GM12878 (cell line): ENCODE data around the gene AP5Z1. TPM values are rescaled to one million over a fixed set of nuclear protein-coding genes. Genes with fewer than 3 reads are reported as not detected.

Experiments used
- ATAC-seq: fragments of 200-7000 bp; cut with Tn5 transposase; 3 replicates; pipeline ENCODE4 v1.9.1; 2020; ENCODE audit warnings: mild to moderate bottlenecking, moderate library complexity
- BruUV-seq: library from RNA; stranded (reverse); fragments of 400-500 nt; replicated peaks from 2 replicates; lab custom pipeline; 2021; lab: Mats Ljungman, UMichigan
- CTCF ChIA-PET: fragments of 300-600 bp; sonication (Branson Sonifier 250); formaldehyde crosslinking; extraction: SDS; loops from one replicate; lab custom pipeline; 2021; ENCODE audit warnings: inconsistent platforms; lab: Yijun Ruan, JAX
- POLR2A ChIA-PET: fragments of 350-600 bp; formaldehyde crosslinking; extraction: SDS; loops from one replicate; lab custom pipeline; 2021; ENCODE audit warnings: inconsistent platforms; lab: Charles Lee
- RAD21 ChIA-PET: fragments of 300-600 bp; sonication (Branson Sonifier 250); formaldehyde crosslinking; loops from one replicate; lab custom pipeline; 2023; ENCODE audit warnings: antibody characterized with exemption; ENCODE audit not compliant: unreplicated experiment; lab: Charles Lee
- SMC1A ChIA-PET: fragments of 300-600 bp; sonication (Branson Sonifier 250); formaldehyde crosslinking; loops from one replicate; lab custom pipeline; 2023; ENCODE audit not compliant: unreplicated experiment, uncharacterized antibody; lab: Charles Lee
- DNase-seq: peaks from one replicate; pipeline ENCODE4 v3.0.0-alpha.2; 2011; ENCODE audit warnings: low read depth, low spot score
- FAIRE-seq: peaks from 3 replicates; lab custom pipeline; 2011; peaks lifted over from hg19 to GRCh38; lab: Jason Lieb, UNC
- H2AFZ ChIP-seq: 2 replicates; pipeline ENCODE4 v1.6.0; 2011; ENCODE audit warnings: low read depth, low read length, control low read depth; ENCODE audit not compliant: control insufficient read depth
- H3K27ac ChIP-seq: 2 replicates; pipeline ENCODE4 v1.5.1; 2011; ENCODE audit warnings: control low read depth; ENCODE audit not compliant: control insufficient read depth, insufficient read depth
- H3K27me3 ChIP-seq, 2 experiments: replicated peaks in 1 of 2; 2 replicates each; pipeline versions ENCODE4 v1.6.0 to v1.6.1; 2011; ENCODE audit warnings: low read length in 1 of 2; ENCODE audit not compliant: control insufficient read depth in 2 of 2, insufficient read depth in 2 of 2
- H3K36me3 ChIP-seq, 2 experiments: 2 replicates each; pipeline ENCODE4 v1.5.1; 2011; ENCODE audit warnings: low read length in 1 of 2; ENCODE audit not compliant: control insufficient read depth in 2 of 2, insufficient read depth in 2 of 2
- H3K4me1 ChIP-seq: 2 replicates; pipeline ENCODE4 v1.6.1; 2011; ENCODE audit warnings: mild to moderate bottlenecking, low read length, moderate library complexity, mixed read lengths; ENCODE audit not compliant: control insufficient read depth, insufficient read depth
- H3K4me2 ChIP-seq: 2 replicates; pipeline ENCODE4 v1.6.0; 2011; ENCODE audit warnings: control low read depth; ENCODE audit not compliant: control insufficient read depth, insufficient read depth
- H3K4me3 ChIP-seq: fragments of 200-600 bp; sonication (generic); 2 replicates; pipeline ENCODE4 v1.5.1; 2016
- H3K79me2 ChIP-seq: 2 replicates; pipeline ENCODE4 v1.6.0; 2011; ENCODE audit warnings: low read length; ENCODE audit not compliant: control insufficient read depth, insufficient read depth
- H3K9ac ChIP-seq: 2 replicates; pipeline ENCODE4 v1.8.0; 2011; ENCODE audit warnings: low read length, control low read depth, mixed read lengths; ENCODE audit not compliant: control insufficient read depth, insufficient read depth
- H3K9me3 ChIP-seq: replicated peaks from 3 replicates; pipeline ENCODE4 v1.5.1; 2011; ENCODE audit warnings: mild to moderate bottlenecking, low read length; ENCODE audit not compliant: control insufficient read depth, insufficient read depth
- H4K20me1 ChIP-seq: 2 replicates; pipeline ENCODE4 v1.6.0; 2011; ENCODE audit not compliant: control insufficient read depth, insufficient read depth
- BHLHE40 ChIP-seq, 2 experiments: fragments of 450-650 bp in 1 of 2; IDR thresholded peaks; 2 replicates each; pipeline ENCODE4 v1.6.1; 2011 to 2017; ENCODE audit warnings: low read depth in 2 of 2, borderline replicate concordance in 1 of 2, improper control_type of control experiment in 1 of 2, low read length in 1 of 2, mild to moderate bottlenecking in 1 of 2
- CHD4 ChIP-seq: fragments of 200-600 bp; sonication (generic); IDR thresholded peaks from 2 replicates; pipeline ENCODE4 v1.6.1; 2016; ENCODE audit warnings: mild to moderate bottlenecking
- EP300 ChIP-seq, 2 experiments: fragments of 150-350 bp in 1 of 2; IDR thresholded peaks; 2 replicates each; pipeline ENCODE4 v1.6.1; 2011 to 2012; ENCODE audit warnings: low read depth in 2 of 2, low read length in 2 of 2, borderline replicate concordance in 1 of 2, improper control_type of control experiment in 1 of 2, inconsistent platforms in 1 of 2; ENCODE audit not compliant: control insufficient read depth in 1 of 2
- FOXM1 ChIP-seq: IDR thresholded peaks from 2 replicates; pipeline ENCODE4 v1.6.1; 2012; ENCODE audit warnings: low read depth, mild to moderate bottlenecking, inconsistent platforms, low read length, moderate library complexity
- GABPA ChIP-seq: IDR thresholded peaks from 2 replicates; pipeline ENCODE4 v1.6.1; 2014; ENCODE audit warnings: antibody characterized with exemption, low read depth, mild to moderate bottlenecking, inconsistent platforms
- KAT2A ChIP-seq: conservative IDR thresholded peaks from 2 replicates; pipeline ENCODE4 v1.6.1; 2011; ENCODE audit warnings: low read depth, low read length; ENCODE audit not compliant: control insufficient read depth
- KDM1A ChIP-seq: fragments of 200-600 bp; sonication (generic); IDR thresholded peaks from 2 replicates; pipeline ENCODE4 v1.6.1; 2016; ENCODE audit warnings: borderline replicate concordance
- MXI1 ChIP-seq: fragments of 150-350 bp; IDR thresholded peaks from 2 replicates; pipeline ENCODE4 v1.6.1; 2011; ENCODE audit warnings: low read depth, mild to moderate bottlenecking, inconsistent platforms, low read length, improper control_type of control experiment
- MYB ChIP-seq: fragments of 150-350 bp; IDR thresholded peaks from 2 replicates; pipeline ENCODE4 v1.6.1; 2014; ENCODE audit warnings: mild to moderate bottlenecking, low read depth, low read length, borderline replicate concordance
- NFYA ChIP-seq: IDR thresholded peaks from 2 replicates; pipeline ENCODE4 v1.6.1; 2011; ENCODE audit warnings: low read depth, mild to moderate bottlenecking, low read length, improper control_type of control experiment, borderline replicate concordance
- NR2C1 ChIP-seq: fragments of 450-650 bp; IDR thresholded peaks from 2 replicates; pipeline ENCODE4 v1.6.1; 2017; ENCODE audit warnings: antibody characterized with exemption, mild to moderate bottlenecking, moderate library complexity
- RAD51 ChIP-seq: fragments of 450-650 bp; IDR thresholded peaks from 2 replicates; pipeline ENCODE4 v1.6.1; 2016; ENCODE audit warnings: moderate library complexity, mild to moderate bottlenecking, inconsistent platforms
- RB1 ChIP-seq: fragments of 450-650 bp; formaldehyde crosslinking; IDR thresholded peaks from 2 replicates; pipeline ENCODE4 v1.6.1; 2017; ENCODE audit warnings: mild to moderate bottlenecking, borderline replicate concordance
- TBL1XR1 ChIP-seq: IDR thresholded peaks from 2 replicates; pipeline ENCODE4 v1.6.1; 2012; ENCODE audit warnings: low read depth, low read length, improper control_type of control experiment
- TCF7 ChIP-seq: IDR thresholded peaks from 2 replicates; pipeline ENCODE4 v1.6.1; 2014; ENCODE audit warnings: antibody characterized with exemption, borderline replicate concordance
- ZZZ3 ChIP-seq: IDR thresholded peaks from 2 replicates; pipeline ENCODE4 v1.6.1; 2011; ENCODE audit warnings: low read depth; ENCODE audit not compliant: control insufficient read depth, insufficient read length
- WGBS: methylation state at CpG from one replicate; pipeline ENCODE4 v1.1.6; 2016; ENCODE audit warnings: low lambda C conversion rate; ENCODE audit not compliant: insufficient replicate concordance, insufficient coverage; ENCODE audit errors: missing lambda C conversion rate; 5-methylcytosine and 5-hydroxymethylcytosine counted together
- in situ Hi-C: fragments of 300-500 bp; cut with MboI; formaldehyde crosslinking; loops from 9 replicates; pipeline ENCODE4 v1.14.3; 2018; ENCODE audit warnings: mixed read lengths
- intact Hi-C: fragments of 100-400 bp; cut with micrococcal nuclease; formaldehyde crosslinking; loops from one replicate; pipeline ENCODE4 v1.14.2; 2022; ENCODE audit not compliant: unreplicated experiment
- polyA plus RNA-seq, 11 experiments: library from polyadenylated mRNA; depleted of rRNA in 4 of 11; unstranded in 6 of 11; stranded (reverse) in 5 of 11; fragments of >200 nt; fragmentation: Nextera tagmentation in 4 of 11; fragmentation: Illumina TruSeq in 1 of 11; extraction: Ambion mirVana in 4 of 11; extraction: Trizol in 1 of 11; gene quantifications; 1 replicate in 1 of 11; 2 replicates in 10 of 11; pipeline versions ENCODE4 v1.2.1 to v1.2.3, GENCODE V29; 2011 to 2016; ENCODE audit warnings: inconsistent platforms in 2 of 11, missing spikeins in 2 of 11, low read depth in 1 of 11
- total RNA-seq, 4 experiments: library from RNA; depleted of rRNA in 3 of 4; stranded (reverse); fragments of >200 nt in 3 of 4; fragmentation: Illumina TruSeq in 1 of 4; extraction: Trizol in 1 of 4; gene quantifications; 2 replicates each; pipeline versions ENCODE4 v1.2.1 to v1.2.3, GENCODE V29; 2013 to 2021
- TF ChIP-seq, protein P1 (sequence below): fragments of 450-650 bp; IDR thresholded peaks from 2 replicates; pipeline ENCODE4 v1.6.1; 2016; ENCODE audit warnings: mild to moderate bottlenecking

Gene AP5Z1
- total and polyA plus RNA-seq, 10 of the 15 experiments (the other 5 are each of a cell fraction or from before 2014, with no cell fraction given) = 0.37 to 43.4 (median 19.4) TPM

DNA sequence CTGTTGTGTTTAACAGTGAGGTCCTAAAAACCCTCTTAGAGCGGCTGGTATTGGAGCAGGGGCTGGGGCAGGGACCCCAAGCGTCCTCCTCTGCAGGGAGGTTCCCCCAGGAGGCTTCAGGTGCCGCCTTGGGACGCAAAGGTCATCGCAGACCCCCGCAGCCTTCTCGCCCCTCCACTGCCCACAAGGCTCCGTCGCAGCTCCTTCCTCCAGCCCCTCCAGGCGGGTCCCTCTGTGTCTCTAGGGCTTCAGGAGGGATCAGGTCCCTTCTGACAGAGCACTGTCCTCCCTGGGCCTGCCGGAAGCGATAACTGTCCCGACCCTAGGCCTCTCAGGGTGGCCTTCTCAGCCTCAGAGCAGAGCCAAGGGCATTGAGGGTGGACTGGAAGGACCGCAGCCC is 26.1 kb upstream of the AP5Z1 start:
- ChIA-PET RAD21 (no interaction called here), SMC1A (interaction anchor here (0.6 kb wide), 1 partner anchor 37 kb away, joined by 3 read pairs; no protein-coding TSS in a partner anchor), POLR2A (no interaction called here), CTCF (interaction anchor here (0.6 kb wide), 1 partner anchor 23 kb away, joined by 3 read pairs; no protein-coding TSS in a partner anchor)
- Histone ChIP-seq H2AFZ (no peak overlapping the region), H3K9ac (no peak overlapping the region), H3K9me3 (no peaks in the 10 kb centered on the region), H4K20me1 (no peaks in the 10 kb centered on the region), H3K27me3 (no peaks in the 10 kb centered on the region), H3K4me1 (peaks cover 41% of the 10 kb centered on the region), H3K27ac (no peak overlapping the region), H3K36me3 (peaks cover 14 to 16% of the 10 kb centered on the region in 2 experiments; a peak in 3 of 4 replicates), H3K4me3 (no peak overlapping the region), H3K79me2 (peaks cover 14% of the 10 kb centered on the region), H3K4me2 (no peak overlapping the region)
- ATAC-seq (no peak), FAIRE-seq (no peak), DNase-seq (no peak)
- BruUV-seq = no TSS peak
- intact Hi-C loops (no loop called here), in situ Hi-C loops (no loop called here)
- WGBS = 100% methylated on average over 11 of the region's 14 CpGs
- no peak for TF ChIP-seq NFYA
- no peak for TF ChIP-seq MYB
- no peak for TF ChIP-seq GABPA
- no peak for TF ChIP-seq RB1
- TF ChIP-seq EP300 (IDR thresholded peaks at IDR 0.05; ENCODE audit: borderline replicate concordance in 1 of 2, control insufficient read depth in 1 of 2, low read depth in 2 of 2, low read length in 2 of 2) = no peak
- TF ChIP-seq FOXM1 = no peak

DNA sequence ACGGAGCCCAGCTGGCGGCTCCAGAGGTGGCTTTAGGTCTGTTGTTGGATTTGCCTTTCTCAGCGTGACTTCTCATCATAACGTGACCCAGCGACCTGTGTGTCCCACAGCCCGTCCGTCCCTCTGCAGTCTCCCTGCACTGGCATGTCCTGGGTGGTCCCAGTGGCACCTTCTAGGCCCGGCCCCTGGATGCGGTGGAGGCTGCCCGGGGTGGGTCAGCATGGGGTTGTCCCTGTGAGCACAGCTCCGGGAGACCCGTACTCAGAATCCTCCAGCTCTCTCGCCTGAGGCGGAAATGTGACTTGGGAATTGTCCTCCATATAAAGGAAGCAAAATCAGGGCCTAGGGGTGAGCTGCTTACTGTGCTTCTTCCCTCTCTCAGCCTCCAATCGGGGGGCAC is 25.6 kb upstream of the AP5Z1 start:
- Histone ChIP-seq H2AFZ (no peak overlapping the region), H3K27ac (no peak overlapping the region), H4K20me1 (no peaks in the 10 kb centered on the region), H3K9me3 (no peaks in the 10 kb centered on the region), H3K27me3 (no peaks in the 10 kb centered on the region), H3K4me1 (peaks cover 36% of the 10 kb centered on the region), H3K36me3 (peaks cover 16 to 17% of the 10 kb centered on the region in 2 experiments; a peak in 3 of 4 replicates), H3K4me2 (no peak overlapping the region), H3K79me2 (peaks cover 14% of the 10 kb centered on the region), H3K4me3 (no peak overlapping the region), H3K9ac (no peak overlapping the region)
- ChIA-PET POLR2A (no interaction called here), RAD21 (no interaction called here), CTCF (interaction anchor here (0.6 kb wide), 2 partner anchors 65 to 1549 kb away, joined by 3 to 4 read pairs; no protein-coding TSS in a partner anchor), SMC1A (interaction anchor here (0.6 kb wide), 1 partner anchor 37 kb away, joined by 3 read pairs; no protein-coding TSS in a partner anchor)
- no peak for DNase-seq
- BruUV-seq = no TSS peak
- no peak for FAIRE-seq
- no peak for ATAC-seq
- 96% methylated on average over 15 of the region's 15 CpGs for WGBS
- in situ Hi-C loops (loop anchor here (5.0 kb wide), 1 partner anchor 62 kb away; no protein-coding TSS in a partner anchor), intact Hi-C loops (no loop called here)
- TF ChIP-seq MXI1 (no peak), RAD51 (no peak), KAT2A (no peak), CHD4 (no peak), TBL1XR1 (no peak), BHLHE40 (IDR thresholded peaks at IDR 0.05; ENCODE audit: borderline replicate concordance in 1 of 2, low read depth in 2 of 2, low read length in 1 of 2) (no peak), KDM1A (no peak), ZZZ3 (no peak), TCF7 (no peak), NR2C1 (no peak)
- TF ChIP-seq, protein P1, sequence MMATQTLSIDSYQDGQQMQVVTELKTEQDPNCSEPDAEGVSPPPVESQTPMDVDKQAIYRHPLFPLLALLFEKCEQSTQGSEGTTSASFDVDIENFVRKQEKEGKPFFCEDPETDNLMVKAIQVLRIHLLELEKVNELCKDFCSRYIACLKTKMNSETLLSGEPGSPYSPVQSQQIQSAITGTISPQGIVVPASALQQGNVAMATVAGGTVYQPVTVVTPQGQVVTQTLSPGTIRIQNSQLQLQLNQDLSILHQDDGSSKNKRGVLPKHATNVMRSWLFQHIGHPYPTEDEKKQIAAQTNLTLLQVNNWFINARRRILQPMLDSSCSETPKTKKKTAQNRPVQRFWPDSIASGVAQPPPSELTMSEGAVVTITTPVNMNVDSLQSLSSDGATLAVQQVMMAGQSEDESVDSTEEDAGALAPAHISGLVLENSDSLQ = no peak
